OCI-LY7 (cell line): ENCODE results near the gene SLC9C1.

ENCODE experiments used
- EZH2phosphoT487 ChIP-seq: fragments of 200-600 bp; sonication (generic); IDR thresholded peaks from 2 replicates; pipeline ENCODE4 v1.6.1; 2018; ENCODE audit warnings: low read depth, borderline replicate concordance, mild to moderate bottlenecking, mixed run types, antibody characterized with exemption, low read length, moderate library complexity, mixed read lengths
- TF ChIP-seq, protein P1 (sequence below): fragments of 200-600 bp; sonication (generic); conservative IDR thresholded peaks from 2 replicates; pipeline ENCODE4 v1.5.1; 2014; ENCODE audit warnings: mild to moderate bottlenecking, antibody characterized with exemption, low read length, moderate library complexity, mixed read lengths

DNA sequence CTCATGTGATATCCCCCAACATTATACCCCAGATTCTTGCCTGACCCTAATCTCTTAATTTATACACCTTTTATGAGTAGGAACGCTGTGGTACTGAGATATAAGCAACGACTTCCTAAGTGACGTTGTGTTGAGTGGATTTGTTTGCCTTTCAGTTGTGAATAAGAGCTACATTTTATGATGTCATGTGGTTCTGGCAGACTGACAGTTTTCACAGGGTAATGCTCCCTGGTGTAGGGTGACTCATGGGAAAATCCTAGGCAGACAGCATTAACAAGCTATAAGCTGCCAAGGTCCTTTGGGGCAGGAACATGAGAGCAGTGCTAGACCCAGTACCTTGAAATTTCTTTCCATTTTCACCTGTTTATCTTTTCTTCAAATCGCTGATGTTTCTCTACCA is 196.6 kb downstream of the SLC9C1 start:
- TF ChIP-seq, protein P1, sequence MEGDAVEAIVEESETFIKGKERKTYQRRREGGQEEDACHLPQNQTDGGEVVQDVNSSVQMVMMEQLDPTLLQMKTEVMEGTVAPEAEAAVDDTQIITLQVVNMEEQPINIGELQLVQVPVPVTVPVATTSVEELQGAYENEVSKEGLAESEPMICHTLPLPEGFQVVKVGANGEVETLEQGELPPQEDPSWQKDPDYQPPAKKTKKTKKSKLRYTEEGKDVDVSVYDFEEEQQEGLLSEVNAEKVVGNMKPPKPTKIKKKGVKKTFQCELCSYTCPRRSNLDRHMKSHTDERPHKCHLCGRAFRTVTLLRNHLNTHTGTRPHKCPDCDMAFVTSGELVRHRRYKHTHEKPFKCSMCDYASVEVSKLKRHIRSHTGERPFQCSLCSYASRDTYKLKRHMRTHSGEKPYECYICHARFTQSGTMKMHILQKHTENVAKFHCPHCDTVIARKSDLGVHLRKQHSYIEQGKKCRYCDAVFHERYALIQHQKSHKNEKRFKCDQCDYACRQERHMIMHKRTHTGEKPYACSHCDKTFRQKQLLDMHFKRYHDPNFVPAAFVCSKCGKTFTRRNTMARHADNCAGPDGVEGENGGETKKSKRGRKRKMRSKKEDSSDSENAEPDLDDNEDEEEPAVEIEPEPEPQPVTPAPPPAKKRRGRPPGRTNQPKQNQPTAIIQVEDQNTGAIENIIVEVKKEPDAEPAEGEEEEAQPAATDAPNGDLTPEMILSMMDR, result no peak
- TF ChIP-seq EZH2phosphoT487, result no peak
